ENCODE measurements around the gene LUC7L2.
"Not testable (repeated sequence)": the region's sequence is repeated elsewhere in the genome, so short reads cannot be mapped to it uniquely, and the experiment has no call there.

Gene LUC7L2

DNA sequence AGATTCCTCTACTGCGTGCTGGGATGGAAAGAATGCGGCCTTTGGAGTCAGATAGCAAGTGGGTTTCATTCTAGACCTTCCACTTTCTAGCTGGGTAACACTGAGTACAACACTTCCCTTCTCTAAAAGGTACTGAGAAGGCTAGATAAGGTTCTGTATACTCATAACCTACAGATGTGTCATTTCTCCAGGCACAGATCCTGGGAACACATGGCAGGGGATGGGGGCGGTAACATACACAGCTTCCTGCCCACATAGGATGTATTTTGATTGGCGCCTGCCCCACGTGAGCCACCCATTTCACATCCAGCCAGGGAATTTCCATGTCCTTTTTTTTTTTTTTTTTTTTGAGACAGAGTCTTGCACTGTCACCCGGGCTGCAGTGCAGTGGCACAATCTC, 91.9 kb downstream of the LUC7L2 start:
- DNase-seq (ENCODE audit: low spot score): no peak

- no peak for DNase-seq (ENCODE audit: low spot score)
These were observed 93.4 kb downstream of the LUC7L2 start for GRCh38 chr7:139452958-139453672.

- DNase-seq (ENCODE audit: low spot score): no peak
These were observed 94.1 kb downstream of the LUC7L2 start for GRCh38 chr7:139453673-139454321.

GRCh38 chr7:139455789-139456188, 96.1 kb downstream of the LUC7L2 start:
- no peak for DNase-seq (ENCODE audit: low spot score)

DNA sequence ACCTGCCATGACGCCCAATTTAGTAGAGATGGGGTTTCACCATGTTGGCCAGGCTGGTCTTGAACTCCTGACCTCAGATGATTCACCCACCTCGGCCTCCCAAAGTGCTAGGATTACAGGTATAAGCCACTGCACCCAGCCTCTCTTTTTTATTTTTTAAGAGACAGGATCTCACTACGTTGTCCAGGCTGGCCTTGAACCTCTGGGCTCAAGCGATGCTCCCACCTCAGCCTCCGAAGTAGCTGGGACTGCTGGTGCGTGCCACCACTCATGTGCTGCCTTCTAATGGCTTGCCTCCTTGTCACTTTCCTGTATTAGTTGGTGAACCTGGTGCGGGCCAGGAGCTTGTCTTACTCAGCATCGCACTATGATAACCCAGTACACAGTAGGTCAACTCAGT, 96.8 kb downstream of the LUC7L2 start:
- no peak for DNase-seq (ENCODE audit: low spot score)

- DNase-seq (ENCODE audit: low spot score): no peak
These were observed 97.7 kb downstream of the LUC7L2 start for GRCh38 chr7:139457153-139457946.

DNA sequence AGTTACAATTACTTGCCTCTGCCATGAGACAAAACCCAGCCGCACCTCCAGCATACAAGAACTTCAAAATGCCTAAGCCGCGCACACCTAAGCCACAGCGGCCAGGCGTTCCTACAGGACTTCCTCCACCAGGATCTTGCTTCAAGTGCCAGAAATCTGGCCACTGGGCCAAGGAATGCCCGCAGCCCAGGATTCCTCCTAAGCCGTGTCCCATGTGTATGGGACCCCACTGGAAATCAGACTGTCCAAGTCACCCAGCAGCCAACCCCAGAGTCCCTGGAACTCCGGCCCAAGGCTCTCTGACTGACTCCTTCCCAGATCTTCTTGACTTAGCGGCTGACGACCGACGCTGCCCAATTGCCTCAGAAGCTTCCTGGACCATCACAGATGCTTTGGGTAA, 103.7 kb downstream of the LUC7L2 start:
- DNase-seq (ENCODE audit: low spot score): not testable (repeated sequence)

GRCh38 chr7:139464511-139464910, 104.8 kb downstream of the LUC7L2 start:
- DNase-seq (ENCODE audit: low spot score): not testable (repeated sequence)

DNA sequence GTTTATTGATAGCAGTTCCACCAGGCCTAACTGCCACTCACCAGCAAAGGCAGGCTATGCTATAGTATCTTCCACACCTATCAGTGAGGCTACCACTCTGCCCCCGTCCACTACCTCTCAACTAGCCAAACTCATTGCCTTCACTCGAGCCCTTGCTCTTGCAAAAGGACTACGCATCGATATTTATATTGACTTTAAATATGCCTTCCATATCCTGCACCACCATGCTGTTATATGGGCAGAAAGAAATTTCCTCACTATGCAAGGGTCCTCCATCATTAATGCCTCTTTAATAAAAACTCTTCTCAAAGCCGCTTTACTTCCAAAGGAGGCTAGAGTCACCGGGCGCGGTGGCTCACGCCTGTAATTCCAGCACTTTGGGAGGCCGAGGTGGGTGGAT, 105.4 kb downstream of the LUC7L2 start:
- DNase-seq (ENCODE audit: low spot score): not testable (repeated sequence)

DNA sequence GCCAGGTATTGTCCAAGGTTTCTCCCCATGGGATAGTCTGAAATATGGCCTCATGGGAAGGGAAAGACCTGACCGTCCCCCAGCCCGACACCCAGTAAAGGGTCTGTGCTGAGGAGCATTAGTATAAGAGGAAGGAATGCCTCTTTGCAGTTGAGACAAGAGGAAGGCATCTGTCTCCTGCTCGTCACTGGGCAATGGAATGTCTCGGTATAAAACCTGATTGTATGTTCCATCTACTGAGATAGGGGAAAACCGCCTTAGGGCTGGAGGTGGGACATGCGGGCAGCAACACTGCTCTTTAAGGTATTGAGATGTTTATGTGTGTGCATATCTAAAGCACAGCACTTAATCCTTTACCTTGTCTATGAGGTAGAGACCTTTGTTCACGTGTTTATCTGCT, 108.0 kb downstream of the LUC7L2 start:
- DNase-seq (ENCODE audit: low spot score): not testable (repeated sequence)

DNA sequence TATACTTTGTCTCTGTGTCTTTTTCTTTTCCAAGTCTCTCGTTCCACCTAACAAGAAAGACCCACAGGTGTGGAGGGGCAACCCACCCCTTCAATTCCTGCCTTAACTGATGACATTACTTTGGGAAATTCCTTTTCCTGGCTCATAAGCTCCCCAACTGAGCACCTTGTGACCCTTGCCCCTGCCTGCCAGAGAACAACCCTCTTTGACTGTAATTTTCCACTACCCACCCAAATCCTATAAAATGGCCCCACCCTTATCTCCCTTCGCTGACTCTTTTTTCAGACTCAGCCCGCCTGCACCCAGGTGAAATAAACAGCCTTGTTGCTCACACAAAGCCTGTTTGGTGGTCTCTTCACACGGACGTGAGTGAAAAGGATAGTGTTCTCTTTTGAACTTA, 108.6 kb downstream of the LUC7L2 start:
- DNase-seq (ENCODE audit: low spot score): not testable (repeated sequence)

DNA sequence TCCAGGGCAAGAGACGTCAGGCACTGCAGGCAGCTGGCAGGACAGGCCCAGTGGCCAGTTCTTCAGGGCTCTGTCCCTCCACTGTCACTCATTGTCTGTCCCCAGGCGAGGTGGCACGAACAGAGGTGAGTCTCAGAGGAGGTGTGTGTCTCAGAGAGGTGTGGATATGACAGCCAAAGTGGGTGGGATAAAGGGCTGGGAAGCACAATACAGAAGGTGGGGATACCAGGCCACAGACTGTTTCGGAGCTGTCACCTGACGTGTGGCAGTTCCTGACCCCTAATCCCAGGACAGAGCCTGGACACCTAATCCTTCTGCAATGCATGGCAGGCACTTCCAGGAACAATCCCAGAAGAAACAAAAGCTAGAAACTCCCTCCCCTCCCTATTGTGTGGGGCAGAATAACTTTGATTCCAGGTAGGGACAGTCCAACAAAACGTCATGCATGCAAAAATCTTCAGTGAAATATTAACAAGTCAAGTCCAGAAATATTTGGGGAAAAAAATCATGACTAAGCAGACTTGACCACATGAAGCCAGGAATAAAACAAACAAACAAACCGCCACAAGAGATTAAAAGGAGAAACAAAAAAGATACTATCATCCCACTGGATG, 112.2 kb downstream of the LUC7L2 start:
- DNase-seq (ENCODE audit: low spot score): no peak
